ENCODE measurements around the gene ELF2.

GRCh38 chr4:139152249-139152648 is 24.8 kb downstream of the ELF2 start:
- no peak for TF ChIP-seq CTCF (IDR thresholded peaks at IDR 0.05; ENCODE audit: control extremely low read depth in 1 of 3, insufficient read depth in 1 of 3, low read depth in 1 of 3, low read length in 3 of 3)
- no peak for TF ChIP-seq NANOG (IDR thresholded peaks at IDR 0.05; ENCODE audit: insufficient read depth, low read depth, low read length, poor library complexity, severe bottlenecking)
- no peak for TF ChIP-seq EZH2 (IDR thresholded peaks at IDR 0.05; ENCODE audit: low read depth, low read length, severe bottlenecking)
- no peak for TF ChIP-seq TCF12 (IDR thresholded peaks at IDR 0.05; ENCODE audit: low read depth, low read length)
- no peak for TF ChIP-seq ATF3 (IDR thresholded peaks at IDR 0.05; ENCODE audit: insufficient read depth, low read depth, low read length)
- TF ChIP-seq CEBPB (IDR thresholded peaks at IDR 0.05; ENCODE audit: low read depth, low read length): no peak
- TF ChIP-seq USF2 (IDR thresholded peaks at IDR 0.05; ENCODE audit: low read length): no peak
- no peak for TF ChIP-seq POLR2A (IDR thresholded peaks at IDR 0.05; ENCODE audit: control extremely low read depth in 1 of 2, low read depth in 2 of 2, low read length in 2 of 2)
- no peak for TF ChIP-seq POLR2AphosphoS5 (IDR thresholded peaks at IDR 0.05; ENCODE audit: low read depth, low read length)
- TF ChIP-seq GTF2F1 (IDR thresholded peaks at IDR 0.05; ENCODE audit: borderline replicate concordance, low read depth, low read length): no peak
- TF ChIP-seq POU5F1 (IDR thresholded peaks at IDR 0.05; ENCODE audit: low read depth, low read length): no peak
- TF ChIP-seq RNF2 (IDR thresholded peaks at IDR 0.05; ENCODE audit: borderline replicate concordance, low read depth, low read length, missing control alignments, poor library complexity, severe bottlenecking): no peak
